OCI-LY1 (cell line): ENCODE measurements around the gene CPNE5.

Source experiments
- H2AFZ ChIP-seq: fragments of 200-600 bp; sonication (generic), shearing (Covaris generic); 2 replicates; pipeline ENCODE4 v1.6.0; 2014; ENCODE audit warnings: antibody characterized with exemption, mild to moderate bottlenecking, low read length
- H3F3A ChIP-seq: fragments of 200-600 bp; sonication (generic), shearing (Covaris generic); 2 replicates; pipeline ENCODE4 v1.6.0; 2014; ENCODE audit warnings: mild to moderate bottlenecking, antibody characterized with exemption, low read length, moderate library complexity; ENCODE audit not compliant: insufficient read depth
- H3K27ac ChIP-seq: fragments of 200-600 bp; sonication (generic); 2 replicates; pipeline ENCODE4 v1.5.1; 2014; ENCODE audit warnings: low read length, mixed run types, mild to moderate bottlenecking, low read depth; ENCODE audit not compliant: poor library complexity, severe bottlenecking
- H3K27me3 ChIP-seq: fragments of 200-600 bp; sonication (generic); 2 replicates; pipeline ENCODE4 v1.6.0; 2014; ENCODE audit warnings: antibody characterized with exemption, mild to moderate bottlenecking, low read length, moderate library complexity; ENCODE audit not compliant: insufficient read depth
- H3K36me3 ChIP-seq: fragments of 200-600 bp; sonication (generic); 2 replicates; pipeline ENCODE4 v1.6.1; 2014; ENCODE audit warnings: mild to moderate bottlenecking, antibody characterized with exemption, low read length, moderate library complexity, mixed read lengths; ENCODE audit not compliant: insufficient read depth
- H3K4me1 ChIP-seq: fragments of 200-600 bp; sonication (generic); 2 replicates; pipeline ENCODE4 v1.5.1; 2014; ENCODE audit warnings: mild to moderate bottlenecking, low read length, moderate library complexity; ENCODE audit not compliant: insufficient read depth, severe bottlenecking
- H3K4me2 ChIP-seq: fragments of 200-600 bp; sonication (generic), shearing (Covaris generic); 2 replicates; pipeline ENCODE4 v1.6.1; 2014; ENCODE audit warnings: low read length
- H3K4me3 ChIP-seq: fragments of 200-600 bp; sonication (generic); 2 replicates; pipeline ENCODE4 v1.5.1; 2014; ENCODE audit warnings: low read length, low read depth, mild to moderate bottlenecking, mixed read lengths; ENCODE audit not compliant: poor library complexity, severe bottlenecking
- H3K79me2 ChIP-seq: fragments of 200-600 bp; shearing (Covaris generic); 2 replicates; pipeline ENCODE4 v1.6.1; 2016; ENCODE audit warnings: mixed run types, low read length, mixed read lengths; ENCODE audit not compliant: insufficient read depth
- H3K9ac ChIP-seq: fragments of 200-600 bp; sonication (generic), shearing (Covaris generic); 2 replicates; pipeline ENCODE4 v1.6.1; 2014; ENCODE audit warnings: mild to moderate bottlenecking, low read length, mixed read lengths
- H3K9me2 ChIP-seq: fragments of 200-600 bp; sonication (generic), shearing (Covaris generic); 2 replicates; pipeline ENCODE4 v1.6.1; 2014; ENCODE audit warnings: low read depth, mild to moderate bottlenecking, low read length, mixed read lengths
- H3K9me3 ChIP-seq: fragments of 200-600 bp; shearing (Covaris generic); 2 replicates; pipeline ENCODE4 v1.6.1; 2014; ENCODE audit warnings: low read length, mixed read lengths
- H4K20me1 ChIP-seq: fragments of 200-600 bp; sonication (generic), shearing (Covaris generic); 2 replicates; pipeline ENCODE4 v1.6.0; 2016; ENCODE audit warnings: mild to moderate bottlenecking, low read length; ENCODE audit not compliant: insufficient read depth
- CTCF ChIP-seq: fragments of 200-600 bp; sonication (generic), shearing (Covaris generic); IDR thresholded peaks from 2 replicates; pipeline ENCODE4 v1.5.1; 2017; ENCODE audit warnings: mild to moderate bottlenecking, antibody characterized with exemption, low read length, moderate library complexity, mixed read lengths
- EZH2 ChIP-seq: fragments of 200-600 bp; sonication (generic), shearing (Covaris generic); IDR thresholded peaks from 2 replicates; pipeline ENCODE4 v1.8.0; 2017; ENCODE audit warnings: borderline replicate concordance, mixed run types, mild to moderate bottlenecking, antibody characterized with exemption, low read length, moderate library complexity, mixed read lengths

Gene CPNE5

DNA sequence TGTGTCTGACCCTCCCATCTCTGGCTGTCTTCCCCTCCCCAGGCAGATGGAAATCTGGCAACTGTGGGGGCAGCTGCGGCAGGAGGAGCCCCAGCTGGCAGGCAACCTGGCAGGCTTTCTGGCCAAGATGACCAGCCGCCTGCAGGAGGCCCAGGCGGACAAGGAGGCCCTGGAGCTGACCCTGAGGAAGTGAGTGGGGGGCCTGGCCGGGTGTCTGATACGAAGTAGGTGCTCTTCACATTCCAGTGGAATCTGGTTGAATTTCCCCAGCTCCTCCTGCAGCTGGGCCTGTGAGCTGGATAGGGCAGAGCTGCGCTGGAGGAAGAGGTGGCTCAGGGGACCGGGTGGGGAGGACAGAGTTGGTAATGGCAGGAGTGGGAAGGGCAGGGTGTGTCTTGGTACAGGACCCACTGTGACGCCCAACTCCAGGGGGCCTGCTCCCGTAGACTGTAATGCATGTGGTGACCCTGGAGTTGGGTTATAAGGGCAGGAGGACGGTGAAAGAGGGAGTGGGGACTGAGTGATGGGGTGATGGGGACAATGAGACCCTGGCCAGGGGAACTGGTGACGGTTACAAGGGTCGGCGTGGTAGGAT lies 121.9 kb downstream of the CPNE5 start:
- no peaks in the 10 kb centered on the region for H4K20me1 ChIP-seq
- H3K27me3 ChIP-seq = no peaks in the 10 kb centered on the region
- peaks cover 8% of the 10 kb centered on the region for H3K4me1 ChIP-seq
- no peaks in the 10 kb centered on the region for H3F3A ChIP-seq
- no peaks in the 10 kb centered on the region for H3K36me3 ChIP-seq
- H3K4me3 ChIP-seq = no peak overlapping the region
- H2AFZ ChIP-seq = no peak overlapping the region
- no peak overlapping the region for H3K9ac ChIP-seq
- H3K79me2 ChIP-seq = no peaks in the 10 kb centered on the region
- no peak for TF ChIP-seq EZH2
- no peak for TF ChIP-seq CTCF
- no peaks in the 10 kb centered on the region for H3K9me2 ChIP-seq
- no peaks in the 10 kb centered on the region for H3K9me3 ChIP-seq
- H3K4me2 ChIP-seq = no peak overlapping the region
- H3K27ac ChIP-seq = no peak overlapping the region

- no peak overlapping the region for H3K27ac ChIP-seq
- no peak overlapping the region for H3K9ac ChIP-seq
- no peak for TF ChIP-seq CTCF
- H3K27me3 ChIP-seq = no peaks in the 10 kb centered on the region
- no peaks in the 10 kb centered on the region for H4K20me1 ChIP-seq
- H3K4me3 ChIP-seq = no peak overlapping the region
- H3K4me1 ChIP-seq = peaks cover 8% of the 10 kb centered on the region
- no peak overlapping the region for H2AFZ ChIP-seq
- no peaks in the 10 kb centered on the region for H3K36me3 ChIP-seq
- no peaks in the 10 kb centered on the region for H3K79me2 ChIP-seq
- no peaks in the 10 kb centered on the region for H3F3A ChIP-seq
- H3K9me2 ChIP-seq = no peaks in the 10 kb centered on the region
- no peaks in the 10 kb centered on the region for H3K9me3 ChIP-seq
- no peak overlapping the region for H3K4me2 ChIP-seq
Observed at GRCh38 chr6:36716476-36717093, 122.7 kb downstream of the CPNE5 start.

GRCh38 chr6:36715469-36715868 lies 123.8 kb downstream of the CPNE5 start:
- no peaks in the 10 kb centered on the region for H3K36me3 ChIP-seq
- H3K9me2 ChIP-seq = no peaks in the 10 kb centered on the region
- H4K20me1 ChIP-seq = no peaks in the 10 kb centered on the region
- H3K4me1 ChIP-seq = peaks cover 8% of the 10 kb centered on the region
- no peaks in the 10 kb centered on the region for H3K27me3 ChIP-seq
- no peak overlapping the region for H2AFZ ChIP-seq
- no peaks in the 10 kb centered on the region for H3F3A ChIP-seq
- no peak overlapping the region for H3K9ac ChIP-seq
- H3K4me3 ChIP-seq = no peak overlapping the region
- no peak overlapping the region for H3K27ac ChIP-seq
- H3K79me2 ChIP-seq = no peaks in the 10 kb centered on the region
- TF ChIP-seq EZH2 = no peak
- no peak for TF ChIP-seq CTCF
- no peaks in the 10 kb centered on the region for H3K9me3 ChIP-seq
- no peak overlapping the region for H3K4me2 ChIP-seq
